Sigmoid colon (tissue), 7 donors: ENCODE results near the gene LY6G6F. TPM values are rescaled to one million over a fixed set of nuclear protein-coding genes. Genes with fewer than 3 reads are reported as not detected.

ENCODE experiments used
- DNase-seq: peaks from one replicate; pipeline ENCODE4 v3.0.0-alpha.2; 2019
- H3K27ac ChIP-seq, 4 donors: fragments of 200-600 bp; sonication (generic); one replicate each; pipeline ENCODE4 v1.5.1; 2016 to 2019; ENCODE audit warnings: mild to moderate bottlenecking in 1 of 4
- H3K27me3 ChIP-seq, 3 donors: fragments of 200-600 bp; sonication (generic); one replicate each; pipeline ENCODE4 v1.5.1; 2019; ENCODE audit warnings: mild to moderate bottlenecking in 1 of 3
- H3K36me3 ChIP-seq, 4 donors: fragments of 200-600 bp; sonication (generic); one replicate each; pipeline ENCODE4 v1.5.1; 2016 to 2019
- H3K4me1 ChIP-seq, 4 donors: fragments of 200-600 bp; sonication (generic); one replicate each; pipeline ENCODE4 v1.5.1; 2017 to 2019
- H3K4me3 ChIP-seq, 4 donors: fragments of 200-600 bp; sonication (generic); one replicate each; pipeline ENCODE4 v1.5.1; 2017 to 2019; ENCODE audit warnings: mild to moderate bottlenecking in 2 of 4, moderate library complexity in 1 of 4
- H3K9me3 ChIP-seq, 4 donors: fragments of 200-600 bp in 3 of 4; sonication (generic) in 3 of 4; one replicate each; pipeline versions ENCODE4 v1.5.1 to v1.6.1; 2013 to 2019
- CTCF ChIP-seq, 4 experiments: fragments of 450-650 bp in 3 of 4; fragments of 200-600 bp in 1 of 4; IDR thresholded peaks; one replicate each; pipeline ENCODE4 v1.5.1; 2016 to 2019; ENCODE audit warnings: antibody characterized with exemption in 4 of 4, mild to moderate bottlenecking in 3 of 4, moderate library complexity in 2 of 4
- EP300 ChIP-seq, 4 donors: sonication (generic); formaldehyde crosslinking; IDR thresholded peaks; one replicate each; pipeline ENCODE4 v1.6.1; 2017; ENCODE audit warnings: antibody characterized with exemption in 4 of 4
- POLR2A ChIP-seq, 2 donors: fragments of 450-650 bp; IDR thresholded peaks; one replicate each; pipeline ENCODE4 v1.6.1; 2016; ENCODE audit warnings: antibody characterized with exemption in 2 of 2, mild to moderate bottlenecking in 2 of 2, moderate library complexity in 2 of 2
- POLR2AphosphoS5 ChIP-seq, 4 donors: sonication (generic); formaldehyde crosslinking; IDR thresholded peaks; one replicate each; pipeline ENCODE4 v1.6.1; 2017; ENCODE audit warnings: antibody characterized with exemption in 4 of 4
- WGBS, 2 donors: extraction: QIAGEN DNeasy Blood & Tissue Kit; methylation state at CpG; one replicate each; pipeline ENCODE4 v1.1.7; 2013; 5-methylcytosine and 5-hydroxymethylcytosine counted together
- intact Hi-C: fragments of 100-400 bp; cut with DNase I; formaldehyde crosslinking; loops from one replicate; pipeline ENCODE4 v1.15.1; 2023
- polyA plus RNA-seq, 3 donors: library from polyadenylated mRNA; stranded (reverse); fragments of 200-250 nt; gene quantifications; one replicate each; pipeline ENCODE4 v1.2.3, GENCODE V29; 2013
- total RNA-seq, 4 donors: library from RNA; depleted of rRNA; stranded (reverse); fragments of >200 nt; gene quantifications; one replicate each; pipeline ENCODE4 v1.1.0, GENCODE V29; 2016
- donor health status: healthy with polysubstance abuse.
- donor health status: Bipolar disorder and iron deficiency.
- donor health status: healthy.

LY6G6F gene
- total and polyA plus RNA-seq, 7 donors = not detected

- H3K4me3 ChIP-seq = no peak overlapping the region
- H3K27me3 ChIP-seq = no peaks in the 10 kb centered on the region
- TF ChIP-seq POLR2AphosphoS5 (IDR thresholded peaks at IDR 0.05) = no peak
- no peak for TF ChIP-seq POLR2A (IDR thresholded peaks at IDR 0.05)
- TF ChIP-seq CTCF (IDR thresholded peaks at IDR 0.05) = no peak
- TF ChIP-seq EP300 (IDR thresholded peaks at IDR 0.05) = no peak
- no peaks in the 10 kb centered on the region for H3K9me3 ChIP-seq
- H3K4me1 ChIP-seq = peaks cover 0 to 11% (median 10%) of the 10 kb centered on the region in 4 donors
- 76 to 85% methylated on average over 10 of the region's 10 CpGs for WGBS, 2 donors
- no peak for DNase-seq
- H3K36me3 ChIP-seq = no peaks in the 10 kb centered on the region
- H3K27ac ChIP-seq = no peak overlapping the region
- intact Hi-C loops = no loop called here
Measured at GRCh38 chr6:31717499-31718222, 11.0 kb downstream of the LY6G6F start.

- H3K4me1 ChIP-seq = peaks cover 0 to 11% (median 10%) of the 10 kb centered on the region in 4 donors
- H3K4me3 ChIP-seq = no peak overlapping the region
- no peaks in the 10 kb centered on the region for H3K9me3 ChIP-seq
- DNase-seq = no peak
- intact Hi-C loops = no loop called here
- no peak for TF ChIP-seq POLR2A (IDR thresholded peaks at IDR 0.05)
- no peak for TF ChIP-seq POLR2AphosphoS5 (IDR thresholded peaks at IDR 0.05)
- TF ChIP-seq EP300 (IDR thresholded peaks at IDR 0.05) = no peak
- TF ChIP-seq CTCF (IDR thresholded peaks at IDR 0.05) = no peak
- H3K27me3 ChIP-seq = no peaks in the 10 kb centered on the region
- no peaks in the 10 kb centered on the region for H3K36me3 ChIP-seq
- WGBS, 2 donors = 18 to 67% methylated on average over 1 of the region's 1 CpG
- H3K27ac ChIP-seq = no peak overlapping the region
Measured at GRCh38 chr6:31718265-31718664, 11.6 kb downstream of the LY6G6F start.

- no peak overlapping the region for H3K27ac ChIP-seq
- no peaks in the 10 kb centered on the region for H3K27me3 ChIP-seq
- peaks cover 0 to 11% (median 10%) of the 10 kb centered on the region in 4 donors for H3K4me1 ChIP-seq
- WGBS, 2 donors = 67 to 82% methylated on average over 6 of the region's 6 CpGs
- intact Hi-C loops = no loop called here
- no peak overlapping the region for H3K4me3 ChIP-seq
- TF ChIP-seq EP300 (IDR thresholded peaks at IDR 0.05) (no peak), POLR2AphosphoS5 (IDR thresholded peaks at IDR 0.05) (no peak), CTCF (IDR thresholded peaks at IDR 0.05) (no peak), POLR2A (IDR thresholded peaks at IDR 0.05) (no peak)
- no peaks in the 10 kb centered on the region for H3K9me3 ChIP-seq
- H3K36me3 ChIP-seq = no peaks in the 10 kb centered on the region
- DNase-seq = no peak
Measured at GRCh38 chr6:31719001-31719400, 12.3 kb downstream of the LY6G6F start.

GRCh38 chr6:31720196-31720770, 13.6 kb downstream of the LY6G6F start:
- DNase-seq = no peak
- WGBS, 2 donors = 43 to 79% methylated on average over 5 of the region's 5 CpGs
- intact Hi-C loops = no loop called here
- Histone ChIP-seq H3K9me3 (no peaks in the 10 kb centered on the region), H3K4me1 (peaks cover 0 to 5% (median 5%) of the 10 kb centered on the region in 4 donors), H3K4me3 (no peak overlapping the region), H3K27ac (no peak overlapping the region), H3K27me3 (no peaks in the 10 kb centered on the region), H3K36me3 (no peaks in the 10 kb centered on the region)
- TF ChIP-seq POLR2AphosphoS5 (IDR thresholded peaks at IDR 0.05) (no peak), POLR2A (IDR thresholded peaks at IDR 0.05) (no peak), CTCF (IDR thresholded peaks at IDR 0.05) (no peak), EP300 (IDR thresholded peaks at IDR 0.05) (no peak)
